HG03575 (cell line): ENCODE results near the gene RAP1A.

Source experiments
- ATAC-seq: cut with Tn5 transposase; IDR thresholded peaks from one replicate; pipeline ENCODE4 v1.9.1; 2021; ENCODE audit not compliant: unreplicated experiment, insufficient number of reproducible peaks, low FRiP score; ENCODE audit errors: extremely low read depth

The RAP1A gene

GRCh38 chr1:111699268-111699667 lies 79.7 kb downstream of the RAP1A start:
- ATAC-seq = no peak

- ATAC-seq = no peak
Observed at GRCh38 chr1:111702504-111703050, 83.0 kb downstream of the RAP1A start.

GRCh38 chr1:111704240-111704639 lies 84.7 kb downstream of the RAP1A start:
- no peak for ATAC-seq

GRCh38 chr1:111704776-111705175 lies 85.2 kb downstream of the RAP1A start:
- no peak for ATAC-seq

GRCh38 chr1:111705841-111706240 lies 86.3 kb downstream of the RAP1A start:
- no peak for ATAC-seq

- ATAC-seq = no peak
Observed at GRCh38 chr1:111706921-111707320, 87.3 kb downstream of the RAP1A start.

GRCh38 chr1:111707906-111708305 lies 88.3 kb downstream of the RAP1A start:
- no peak for ATAC-seq

- ATAC-seq = no peak
Observed at GRCh38 chr1:111709986-111710385, 90.4 kb downstream of the RAP1A start.

- ATAC-seq = no peak
Observed at GRCh38 chr1:111716333-111716732, 96.7 kb downstream of the RAP1A start.

GRCh38 chr1:111717450-111717849 lies 97.9 kb downstream of the RAP1A start:
- no peak for ATAC-seq

GRCh38 chr1:111719135-111719534 lies 99.5 kb downstream of the RAP1A start:
- ATAC-seq = no peak

GRCh38 chr1:111719674-111720132 lies 100.1 kb downstream of the RAP1A start:
- no peak for ATAC-seq

GRCh38 chr1:111720274-111720976 lies 100.8 kb downstream of the RAP1A start:
- ATAC-seq = no peak

GRCh38 chr1:111720977-111721786 lies 101.6 kb downstream of the RAP1A start:
- ATAC-seq = no peak

GRCh38 chr1:111723091-111723806 lies 103.7 kb downstream of the RAP1A start:
- ATAC-seq = no peak

- no peak for ATAC-seq
Observed at GRCh38 chr1:111723871-111724270, 104.3 kb downstream of the RAP1A start.

- ATAC-seq = no peak
Observed at GRCh38 chr1:111725192-111725591, 105.6 kb downstream of the RAP1A start.

- ATAC-seq = no peak
Observed at GRCh38 chr1:111727056-111727455, 107.5 kb downstream of the RAP1A start.

GRCh38 chr1:111729271-111729921 lies 109.8 kb downstream of the RAP1A start:
- ATAC-seq = no peak
